GM12865 (cell line): Measurements from ENCODE around the gene CTPS1.
A peak's percentile ranks its signal among the peaks of the same experiment; 100 is the strongest.

Experiments used
- DNase-seq: peaks from one replicate; pipeline ENCODE4 v3.0.0; 2010; ENCODE audit warnings: low read depth
- H3K4me3 ChIP-seq: 2 replicates; pipeline ENCODE4 v1.5.1; 2011; ENCODE audit warnings: mild to moderate bottlenecking, low read depth, low read length, control low read depth
- TF ChIP-seq, protein P1 (sequence below): IDR thresholded peaks from 2 replicates; pipeline ENCODE4 v1.5.1; 2011; ENCODE audit warnings: low read length, control low read depth, low read depth, inconsistent platforms; ENCODE audit not compliant: insufficient read depth; ENCODE audit errors: missing control alignments

CTPS1 gene

DNA sequence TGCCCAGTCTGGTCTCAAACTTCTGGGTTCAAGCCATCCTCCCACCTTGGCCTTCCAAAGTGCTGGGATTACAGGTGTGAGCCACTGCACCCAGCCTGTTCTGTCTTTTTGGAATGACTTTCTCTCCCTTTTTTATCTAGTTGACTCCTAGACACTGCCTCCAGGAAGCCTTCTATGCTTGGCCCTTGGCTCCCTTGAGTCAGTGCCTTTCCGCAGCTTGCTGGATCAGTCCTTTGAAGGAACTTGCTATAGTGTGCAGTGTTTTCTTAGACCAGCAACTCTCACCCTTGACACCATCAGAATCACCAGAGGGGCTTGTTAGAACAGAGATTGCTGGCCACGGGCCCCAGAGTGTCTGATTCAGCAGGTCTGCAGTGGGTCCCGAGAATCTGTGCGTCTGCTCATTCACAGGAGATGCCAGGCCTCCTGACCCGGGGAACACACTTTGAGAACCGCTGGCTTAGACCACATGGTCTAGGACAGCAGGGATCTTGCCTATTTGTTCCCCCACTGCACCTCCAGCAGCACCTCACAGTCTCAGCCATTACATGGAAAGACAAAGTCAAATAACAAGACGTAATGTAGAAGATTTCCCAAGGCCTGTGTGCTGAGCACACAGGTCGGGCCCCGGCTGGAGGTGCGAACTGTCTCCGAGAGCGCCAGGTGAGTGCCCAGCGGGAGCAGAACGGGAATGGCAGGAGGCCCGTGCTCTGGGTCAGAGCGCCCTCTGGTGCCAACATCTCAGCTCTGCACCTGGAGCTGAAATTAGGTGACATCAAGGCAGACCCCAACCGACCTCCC lies 27.4 kb upstream of the CTPS1 start:
- DNase-seq, result peak; percentile 51

GRCh38 chr1:40952744-40953315 lies 26.7 kb upstream of the CTPS1 start:
- TF ChIP-seq, protein P1, sequence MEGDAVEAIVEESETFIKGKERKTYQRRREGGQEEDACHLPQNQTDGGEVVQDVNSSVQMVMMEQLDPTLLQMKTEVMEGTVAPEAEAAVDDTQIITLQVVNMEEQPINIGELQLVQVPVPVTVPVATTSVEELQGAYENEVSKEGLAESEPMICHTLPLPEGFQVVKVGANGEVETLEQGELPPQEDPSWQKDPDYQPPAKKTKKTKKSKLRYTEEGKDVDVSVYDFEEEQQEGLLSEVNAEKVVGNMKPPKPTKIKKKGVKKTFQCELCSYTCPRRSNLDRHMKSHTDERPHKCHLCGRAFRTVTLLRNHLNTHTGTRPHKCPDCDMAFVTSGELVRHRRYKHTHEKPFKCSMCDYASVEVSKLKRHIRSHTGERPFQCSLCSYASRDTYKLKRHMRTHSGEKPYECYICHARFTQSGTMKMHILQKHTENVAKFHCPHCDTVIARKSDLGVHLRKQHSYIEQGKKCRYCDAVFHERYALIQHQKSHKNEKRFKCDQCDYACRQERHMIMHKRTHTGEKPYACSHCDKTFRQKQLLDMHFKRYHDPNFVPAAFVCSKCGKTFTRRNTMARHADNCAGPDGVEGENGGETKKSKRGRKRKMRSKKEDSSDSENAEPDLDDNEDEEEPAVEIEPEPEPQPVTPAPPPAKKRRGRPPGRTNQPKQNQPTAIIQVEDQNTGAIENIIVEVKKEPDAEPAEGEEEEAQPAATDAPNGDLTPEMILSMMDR, result no peak
- H3K4me3 ChIP-seq, result no peak overlapping the region
- DNase-seq, result no peak

More for the DNA sequence above, 27.4 kb upstream of the CTPS1 start:
- TF ChIP-seq, protein P1, result peak; percentile 91
- H3K4me3 ChIP-seq, result no peak overlapping the region

- TF ChIP-seq, protein P1, result no peak
- no peak for DNase-seq
- H3K4me3 ChIP-seq, result no peak overlapping the region
Measured at GRCh38 chr1:40954626-40955025, 24.9 kb upstream of the CTPS1 start.

- no peak overlapping the region for H3K4me3 ChIP-seq
- DNase-seq, result no peak
- TF ChIP-seq, protein P1, result no peak
Measured at GRCh38 chr1:40955266-40955665, 24.2 kb upstream of the CTPS1 start.

GRCh38 chr1:40956407-40956806 lies 23.1 kb upstream of the CTPS1 start:
- no peak for DNase-seq
- TF ChIP-seq, protein P1, result no peak
- no peak overlapping the region for H3K4me3 ChIP-seq

DNA sequence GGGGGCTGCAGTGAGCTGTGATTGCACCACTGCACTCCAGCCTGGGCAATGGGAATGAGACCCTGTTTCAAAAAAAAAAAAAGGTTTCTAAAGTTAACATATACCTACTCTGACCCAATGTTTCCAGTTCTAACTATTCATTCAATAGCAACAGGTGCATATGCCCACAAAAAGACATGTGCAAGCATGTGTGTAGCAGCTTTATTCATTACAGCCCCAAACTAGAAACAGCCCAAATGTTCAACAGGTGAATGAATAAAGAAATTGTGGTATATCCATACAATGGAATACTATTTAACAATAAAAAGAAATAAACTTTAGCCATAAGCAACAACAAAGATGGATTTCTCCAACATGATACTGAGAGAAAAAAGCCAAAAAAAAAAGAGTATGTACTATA lies 21.3 kb upstream of the CTPS1 start:
- no peak for DNase-seq
- TF ChIP-seq, protein P1, result no peak
- H3K4me3 ChIP-seq, result no peak overlapping the region
